Type B pancreatic cell (in vitro differentiated cells): ENCODE data around the gene DPH6. TPM values are rescaled to one million over a fixed set of nuclear protein-coding genes. Genes with fewer than 3 reads are reported as not detected.
A peak's percentile ranks its signal among the peaks of the same experiment; 100 is the strongest.

Source experiments
- DNase-seq: peaks from one replicate; pipeline ENCODE4 v3.0.0; 2021; ENCODE audit warnings: mixed read lengths; ENCODE audit not compliant: unreplicated experiment; ENCODE audit errors: extremely low spot score
- H3K27ac Mint-ChIP-seq: 2 replicates; pipeline ENCODE4 v1.8.0; 2021; ENCODE audit warnings: mild to moderate bottlenecking, mixed read lengths
- H3K27me3 Mint-ChIP-seq: 2 replicates; pipeline ENCODE4 v1.8.0; 2021; ENCODE audit warnings: mixed read lengths
- H3K36me3 Mint-ChIP-seq: 2 replicates; pipeline ENCODE4 v1.8.0; 2021; ENCODE audit warnings: mixed read lengths
- H3K4me1 Mint-ChIP-seq: one replicate; pipeline ENCODE4 v1.8.0; 2021; ENCODE audit warnings: mixed read lengths; ENCODE audit not compliant: unreplicated experiment
- H3K4me3 Mint-ChIP-seq: 2 replicates; pipeline ENCODE4 v1.8.0; 2021; ENCODE audit warnings: mild to moderate bottlenecking, mixed read lengths
- H3K9me3 Mint-ChIP-seq: 2 replicates; pipeline ENCODE4 v1.8.0; 2021; ENCODE audit warnings: mixed read lengths
- CTCF ChIP-seq: fragments of 200-600 bp; sonication (generic); conservative IDR thresholded peaks from 2 replicates; pipeline ENCODE4 v1.5.0; 2021; ENCODE audit warnings: antibody characterized with exemption, mild to moderate bottlenecking
- total RNA-seq: library from RNA; stranded (reverse); gene quantifications from 2 replicates; pipeline ENCODE4 v1.2.1, GENCODE V29; 2021; ENCODE audit warnings: low replicate concordance

The DPH6 gene
- total RNA-seq, 1 donor from 2014 or later: 13.5 TPM

- Mint-ChIP-seq H3K9me3 (no peaks in the 10 kb centered on the region), H3K36me3 (no peaks in the 10 kb centered on the region), H3K4me3 (no peak overlapping the region), H3K27me3 (no peaks in the 10 kb centered on the region), H3K4me1 (peaks cover 14% of the 10 kb centered on the region), H3K27ac (no peak overlapping the region)
- DNase-seq: no peak
- TF ChIP-seq CTCF: no peak
Observed at GRCh38 chr15:35427496-35427895, 118.5 kb downstream of the DPH6 start.

GRCh38 chr15:35427091-35427490 is 118.9 kb downstream of the DPH6 start:
- H3K27ac Mint-ChIP-seq: peak overlapping the region; percentile 6

GRCh38 chr15:35410775-35411174 is 135.2 kb downstream of the DPH6 start:
- Mint-ChIP-seq H3K4me1 (no peaks in the 10 kb centered on the region), H3K27me3 (no peaks in the 10 kb centered on the region), H3K36me3 (no peaks in the 10 kb centered on the region), H3K27ac (no peak overlapping the region), H3K4me3 (no peak overlapping the region), H3K9me3 (no peaks in the 10 kb centered on the region)
- DNase-seq: no peak
- TF ChIP-seq CTCF: no peak

More at GRCh38 chr15:35427091-35427490, 118.9 kb downstream of the DPH6 start:
- no peaks in the 10 kb centered on the region for H3K36me3 Mint-ChIP-seq
- H3K4me3 Mint-ChIP-seq: no peak overlapping the region
- no peaks in the 10 kb centered on the region for H3K9me3 Mint-ChIP-seq
- no peak for DNase-seq
- H3K27me3 Mint-ChIP-seq: no peaks in the 10 kb centered on the region
- H3K4me1 Mint-ChIP-seq: peaks cover 14% of the 10 kb centered on the region
- TF ChIP-seq CTCF: no peak

- no peaks in the 10 kb centered on the region for H3K27me3 Mint-ChIP-seq
- no peak for DNase-seq
- no peak for TF ChIP-seq CTCF
- no peaks in the 10 kb centered on the region for H3K9me3 Mint-ChIP-seq
- H3K4me3 Mint-ChIP-seq: no peak overlapping the region
- no peak overlapping the region for H3K27ac Mint-ChIP-seq
- no peaks in the 10 kb centered on the region for H3K36me3 Mint-ChIP-seq
- no peaks in the 10 kb centered on the region for H3K4me1 Mint-ChIP-seq
Observed at GRCh38 chr15:35399901-35400300, 146.1 kb downstream of the DPH6 start.

- Mint-ChIP-seq H3K27me3 (no peaks in the 10 kb centered on the region), H3K4me3 (no peak overlapping the region), H3K4me1 (no peaks in the 10 kb centered on the region), H3K36me3 (no peaks in the 10 kb centered on the region), H3K9me3 (no peaks in the 10 kb centered on the region), H3K27ac (no peak overlapping the region)
- no peak for DNase-seq
- TF ChIP-seq CTCF: no peak
Observed at GRCh38 chr15:35397027-35397426, 148.9 kb downstream of the DPH6 start.

- no peak for TF ChIP-seq CTCF
- no peaks in the 10 kb centered on the region for H3K4me1 Mint-ChIP-seq
- no peak overlapping the region for H3K4me3 Mint-ChIP-seq
- H3K36me3 Mint-ChIP-seq: no peaks in the 10 kb centered on the region
- H3K9me3 Mint-ChIP-seq: no peaks in the 10 kb centered on the region
- DNase-seq: no peak
- no peak overlapping the region for H3K27ac Mint-ChIP-seq
- H3K27me3 Mint-ChIP-seq: no peaks in the 10 kb centered on the region
Observed at GRCh38 chr15:35394416-35394815, 151.5 kb downstream of the DPH6 start.
